Lung (tissue), 12 donors: Measurements from ENCODE around the gene PRKAR1B. TPM values are rescaled to one million over a fixed set of nuclear protein-coding genes. Genes with fewer than 3 reads are reported as not detected.

Experiments used
- ATAC-seq: fragments of 200-7000 bp; cut with Tn5 transposase; one replicate; pipeline ENCODE4 v1.9.1; 2020; ENCODE audit warnings: moderate number of reproducible peaks; ENCODE audit not compliant: insufficient read depth, low FRiP score
- DNase-seq, 3 donors: peaks; one replicate each; pipeline ENCODE4 v3.0.0-alpha.2; 2013 to 2017
- H3K27ac ChIP-seq, 2 donors: one replicate each; pipeline ENCODE4 v1.5.1; 2013; ENCODE audit warnings: mild to moderate bottlenecking in 2 of 2, moderate library complexity in 2 of 2, control low read depth in 1 of 2, inconsistent platforms in 1 of 2, low read depth in 1 of 2, low read length in 1 of 2
- H3K27me3 ChIP-seq, 3 donors: one replicate each; pipeline ENCODE4 v1.5.1; 2013; ENCODE audit warnings: low read length in 2 of 3; ENCODE audit not compliant: control insufficient read depth in 3 of 3, insufficient read depth in 3 of 3
- H3K36me3 ChIP-seq, 4 donors: one replicate each; pipeline ENCODE4 v1.5.1; 2013; ENCODE audit warnings: low read length in 4 of 4, mild to moderate bottlenecking in 1 of 4, moderate library complexity in 1 of 4; ENCODE audit not compliant: control insufficient read depth in 4 of 4, insufficient read depth in 4 of 4
- H3K4me1 ChIP-seq, 5 donors: one replicate each; pipeline ENCODE4 v1.5.1; 2013; ENCODE audit warnings: low read length in 5 of 5, mild to moderate bottlenecking in 2 of 5, moderate library complexity in 1 of 5; ENCODE audit not compliant: control insufficient read depth in 5 of 5, insufficient read depth in 5 of 5
- H3K4me3 ChIP-seq: one replicate; pipeline ENCODE4 v1.5.1; 2013; ENCODE audit warnings: mild to moderate bottlenecking, control low read depth, moderate library complexity
- H3K9ac ChIP-seq, 2 donors: one replicate each; pipeline ENCODE4 v1.5.1; 2013; ENCODE audit warnings: low read length in 2 of 2, control low read depth in 1 of 2; ENCODE audit not compliant: insufficient read depth in 1 of 2
- H3K9me3 ChIP-seq, 4 donors: one replicate each; pipeline ENCODE4 v1.5.1; 2013; ENCODE audit warnings: low read length in 3 of 4, mild to moderate bottlenecking in 1 of 4, moderate library complexity in 1 of 4; ENCODE audit not compliant: control insufficient read depth in 4 of 4, insufficient read depth in 3 of 4
- CTCF ChIP-seq: IDR thresholded peaks from 2 replicates; pipeline ENCODE4 v1.5.1; 2012; ENCODE audit warnings: mild to moderate bottlenecking; ENCODE audit errors: control extremely low read depth, extremely low read depth
- WGBS, 2 donors: extraction: QIAGEN DNeasy Blood & Tissue Kit; methylation state at CpG; one replicate each; pipeline ENCODE4 v1.1.7; 2013; 5-methylcytosine and 5-hydroxymethylcytosine counted together
- polyA plus RNA-seq, 2 donors: library from polyadenylated mRNA; stranded (reverse); fragments of 200-250 nt; gene quantifications; one replicate each; pipeline ENCODE4 v1.2.1, GENCODE V29; 2013
- total RNA-seq, 2 donors: library from RNA; depleted of rRNA in 1 of 2; stranded (reverse); fragments of >200 nt in 1 of 2; gene quantifications; one replicate each; pipeline ENCODE4 v1.2.1, GENCODE V29; 2014 to 2021
- donor health status: control.
- donor health status: control.
- donor health status: Bipolar disorder and iron deficiency.
- donor health status: healthy.
- donor health status: DM: yes; HTN: yes; CAD: no.

Gene PRKAR1B
- total and polyA plus RNA-seq, 4 donors, result 11.3 to 32.0 (median 16.3) TPM

GRCh38 chr7:690478-691360 is 36.4 kb downstream of the PRKAR1B start:
- DNase-seq, result no peak
- Histone ChIP-seq H3K36me3 (peaks cover 0 to 14% (median 1%) of the 10 kb centered on the region in 4 donors), H3K9ac (no peak overlapping the region), H3K9me3 (peaks cover 1 to 9% (median 3%) of the 10 kb centered on the region in 4 donors), H3K4me1 (no peaks in the 10 kb centered on the region), H3K4me3 (no peak overlapping the region), H3K27me3 (no peaks in the 10 kb centered on the region), H3K27ac (no peak overlapping the region)
- TF ChIP-seq CTCF, result no peak
- WGBS, 2 donors, result 94 to 97% methylated on average over 27 of the region's 27 CpGs
- ATAC-seq, result no peak

GRCh38 chr7:685540-685939 is 41.5 kb downstream of the PRKAR1B start:
- peaks cover 0 to 13% (median 4%) of the 10 kb centered on the region in 4 donors for H3K36me3 ChIP-seq
- H3K9me3 ChIP-seq, result peaks cover 3 to 6% (median 5%) of the 10 kb centered on the region in 4 donors
- ATAC-seq (no peak), DNase-seq (no peak)
- no peak for TF ChIP-seq CTCF
- no peak overlapping the region for H3K4me3 ChIP-seq
- no peak overlapping the region for H3K9ac ChIP-seq
- no peaks in the 10 kb centered on the region for H3K27me3 ChIP-seq
- WGBS, 2 donors, result 96 to 97% methylated on average over 1 of the region's 1 CpG
- no peak overlapping the region for H3K27ac ChIP-seq
- no peaks in the 10 kb centered on the region for H3K4me1 ChIP-seq

GRCh38 chr7:684416-684815 is 42.7 kb downstream of the PRKAR1B start:
- no peak for TF ChIP-seq CTCF
- 95 to 96% methylated on average over 9 of the region's 9 CpGs for WGBS, 2 donors
- no peak for DNase-seq

More at GRCh38 chr7:684416-684815, 42.7 kb downstream of the PRKAR1B start:
- Histone ChIP-seq H3K4me3 (no peak overlapping the region), H3K9ac (no peak overlapping the region), H3K9me3 (peaks cover 3 to 6% (median 5%) of the 10 kb centered on the region in 4 donors), H3K36me3 (peaks cover 0 to 10% (median 7%) of the 10 kb centered on the region in 4 donors), H3K27ac (no peak overlapping the region), H3K27me3 (no peaks in the 10 kb centered on the region), H3K4me1 (no peaks in the 10 kb centered on the region)
- ATAC-seq, result no peak
